GM06990 (cell line): ENCODE measurements around the gene EYA4.

ENCODE experiments used
- DNase-seq: peaks from one replicate; pipeline ENCODE4 v3.0.0-alpha.2; 2011; ENCODE audit not compliant: insufficient read length; ENCODE audit errors: extremely low read depth
- H3K27me3 ChIP-seq: replicated peaks from 2 replicates; pipeline ENCODE4 v1.6.0; 2011; ENCODE audit warnings: low read length; ENCODE audit not compliant: control insufficient read depth, insufficient read depth
- H3K36me3 ChIP-seq: 2 replicates; pipeline ENCODE4 v1.5.1; 2011; ENCODE audit warnings: low read length; ENCODE audit not compliant: control insufficient read depth, insufficient read depth
- H3K4me3 ChIP-seq: replicated peaks from 2 replicates; pipeline ENCODE4 v1.5.1; 2011; ENCODE audit warnings: low read depth, mild to moderate bottlenecking, control low read depth, low read length
- CTCF ChIP-seq: IDR thresholded peaks from 2 replicates; pipeline ENCODE4 v1.5.1; 2011; ENCODE audit warnings: low read length, control low read depth, mild to moderate bottlenecking, inconsistent platforms; ENCODE audit not compliant: insufficient read depth, poor library complexity, severe bottlenecking

The EYA4 gene

GRCh38 chr6:133410638-133411435, 169.7 kb downstream of the EYA4 start:
- H3K27me3 ChIP-seq = no peaks in the 10 kb centered on the region
- no peak for TF ChIP-seq CTCF
- no peak for DNase-seq
- no peaks in the 10 kb centered on the region for H3K36me3 ChIP-seq
- no peak overlapping the region for H3K4me3 ChIP-seq

GRCh38 chr6:133411757-133412156, 170.6 kb downstream of the EYA4 start:
- TF ChIP-seq CTCF = no peak
- Histone ChIP-seq H3K4me3 (no peak overlapping the region), H3K27me3 (no peaks in the 10 kb centered on the region), H3K36me3 (no peaks in the 10 kb centered on the region)
- DNase-seq = no peak

GRCh38 chr6:133415262-133415661, 174.1 kb downstream of the EYA4 start:
- Histone ChIP-seq H3K36me3 (no peaks in the 10 kb centered on the region), H3K27me3 (no peaks in the 10 kb centered on the region), H3K4me3 (no peak overlapping the region)
- TF ChIP-seq CTCF = no peak
- no peak for DNase-seq

GRCh38 chr6:133418108-133418507, 177.0 kb downstream of the EYA4 start:
- H3K4me3 ChIP-seq = no peak overlapping the region
- no peaks in the 10 kb centered on the region for H3K27me3 ChIP-seq
- no peak for DNase-seq
- no peak for TF ChIP-seq CTCF
- H3K36me3 ChIP-seq = no peaks in the 10 kb centered on the region

- DNase-seq = no peak
- TF ChIP-seq CTCF = no peak
- Histone ChIP-seq H3K4me3 (no peak overlapping the region), H3K27me3 (no peaks in the 10 kb centered on the region), H3K36me3 (no peaks in the 10 kb centered on the region)
Observed at GRCh38 chr6:133423242-133423641, 182.1 kb downstream of the EYA4 start.
